Activated CD4-positive, alpha-beta T cell treated with anti-CD3 and anti-CD28 coated beads, Interleukin-10, Interleukin-2, amounts not matched to agents 100 ng/mL and 50 ng/mL, durations not matched to agents 16 hours and 8 hours (primary cell): ENCODE results near the gene CHRNA9.

ENCODE experiments used
- DNase-seq: peaks from one replicate; pipeline ENCODE4 v3.0.0-alpha.2; 2020

CHRNA9 gene

DNA sequence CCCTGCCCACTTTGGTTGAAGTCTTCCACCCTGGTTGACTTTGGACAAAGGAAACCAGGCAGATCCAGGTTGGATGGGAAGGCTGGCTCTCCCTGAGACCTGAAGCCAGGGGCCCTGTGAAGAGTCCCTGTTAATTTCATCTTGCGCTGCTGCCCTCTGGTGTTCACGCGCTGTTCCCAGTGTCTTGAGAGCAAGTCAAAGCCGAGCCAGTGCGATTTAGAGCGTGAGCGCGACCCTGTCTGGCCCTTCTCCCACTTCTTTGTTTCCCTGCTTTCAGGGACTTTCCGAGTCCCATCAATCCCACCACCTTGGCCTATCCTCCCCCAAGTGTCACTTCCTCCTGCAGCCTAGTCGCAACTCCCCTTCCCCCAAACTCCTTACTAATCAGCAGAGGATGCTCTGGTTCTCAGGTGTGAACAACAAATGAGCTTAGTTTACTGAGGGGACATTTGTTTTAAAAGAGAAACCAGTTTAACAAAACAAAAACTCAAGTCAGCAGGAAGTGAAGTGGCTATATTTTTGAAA is 25.8 kb upstream of the CHRNA9 start:
- peak; percentile 90 for DNase-seq

DNA sequence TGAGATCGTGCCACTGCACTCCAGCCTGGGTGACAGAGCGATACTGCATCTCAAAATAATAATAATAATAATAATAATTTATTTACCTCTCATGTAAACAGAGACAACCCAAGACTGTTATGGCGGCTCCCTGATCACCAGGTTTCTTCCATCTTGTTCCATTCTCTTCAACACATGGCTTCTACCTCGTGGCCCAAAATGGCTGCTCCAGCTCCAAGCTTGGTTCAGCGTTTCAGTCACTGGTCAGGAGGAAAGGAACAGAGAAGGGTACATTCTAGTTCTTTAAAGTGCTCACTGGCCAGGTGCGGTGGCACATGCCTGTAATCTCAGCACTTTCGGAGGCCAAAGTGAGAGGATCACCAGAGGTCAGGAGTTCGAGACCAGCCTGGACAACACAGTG is 24.9 kb upstream of the CHRNA9 start:
- no peak for DNase-seq

DNA sequence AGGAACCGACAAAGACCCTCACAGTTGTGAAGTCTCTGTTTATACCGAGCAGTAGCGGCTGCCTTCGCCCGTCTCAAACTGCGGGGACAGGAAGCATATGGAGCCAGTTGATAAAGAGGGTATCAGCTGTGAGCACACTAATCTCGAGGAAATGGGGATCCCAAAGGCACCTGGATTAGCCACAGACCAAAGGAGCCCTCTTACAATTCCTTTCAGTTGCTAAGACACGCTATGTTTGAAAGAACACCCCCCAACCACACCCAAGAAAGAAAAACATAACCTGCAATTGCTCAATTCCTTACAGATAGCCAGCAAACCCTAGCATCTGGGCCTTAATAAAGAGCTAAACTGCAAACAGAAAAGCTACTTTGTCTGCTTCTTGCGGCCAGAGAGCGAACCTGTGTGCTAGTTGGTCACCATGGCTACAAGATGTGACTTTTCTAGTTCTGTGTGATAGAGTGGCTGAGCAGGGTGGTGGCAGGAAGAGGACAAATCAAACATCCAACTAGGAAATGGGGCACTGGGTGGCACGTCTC is 23.3 kb upstream of the CHRNA9 start:
- DNase-seq = peak; percentile 29

DNA sequence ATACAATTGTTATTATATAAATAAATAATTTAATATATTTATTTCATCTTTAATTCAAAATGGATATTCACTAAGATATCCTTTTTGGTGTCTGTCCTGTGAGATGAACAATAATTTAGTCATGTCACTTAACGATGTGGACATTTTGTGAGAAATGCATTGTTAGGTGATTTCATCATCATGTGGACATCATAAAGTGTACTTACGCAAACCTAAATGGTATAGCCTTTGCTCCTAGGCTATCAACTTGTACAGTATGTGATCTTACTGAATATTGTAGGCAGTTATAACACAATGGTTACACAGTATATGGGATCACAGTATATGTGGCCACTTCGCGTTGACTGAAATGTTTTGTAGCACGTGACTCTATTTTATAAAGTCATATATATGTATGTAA is 20.2 kb upstream of the CHRNA9 start:
- no peak for DNase-seq

DNA sequence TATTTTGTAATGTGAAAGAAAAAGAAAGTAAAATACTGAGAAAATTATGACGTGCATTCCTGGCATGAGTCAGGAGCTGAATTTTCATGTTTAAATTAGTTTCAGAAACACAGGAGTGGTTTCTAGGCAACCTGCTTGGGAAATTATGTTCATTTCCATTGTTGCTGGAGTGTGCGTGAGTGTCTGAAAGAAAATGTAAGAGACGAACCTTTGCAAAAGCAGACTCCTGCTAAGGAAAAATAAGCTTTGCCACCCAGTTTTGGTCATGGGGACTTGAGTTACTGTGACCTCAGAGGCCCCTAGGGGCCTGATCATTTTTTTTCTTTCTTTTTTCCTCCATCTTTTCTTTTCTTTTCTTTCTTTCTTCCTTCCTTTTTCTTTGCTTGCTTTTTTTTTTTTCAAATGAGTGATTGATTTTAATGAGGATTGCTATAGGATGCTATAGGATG is 18.8 kb upstream of the CHRNA9 start:
- peak; percentile 85 for DNase-seq

DNA sequence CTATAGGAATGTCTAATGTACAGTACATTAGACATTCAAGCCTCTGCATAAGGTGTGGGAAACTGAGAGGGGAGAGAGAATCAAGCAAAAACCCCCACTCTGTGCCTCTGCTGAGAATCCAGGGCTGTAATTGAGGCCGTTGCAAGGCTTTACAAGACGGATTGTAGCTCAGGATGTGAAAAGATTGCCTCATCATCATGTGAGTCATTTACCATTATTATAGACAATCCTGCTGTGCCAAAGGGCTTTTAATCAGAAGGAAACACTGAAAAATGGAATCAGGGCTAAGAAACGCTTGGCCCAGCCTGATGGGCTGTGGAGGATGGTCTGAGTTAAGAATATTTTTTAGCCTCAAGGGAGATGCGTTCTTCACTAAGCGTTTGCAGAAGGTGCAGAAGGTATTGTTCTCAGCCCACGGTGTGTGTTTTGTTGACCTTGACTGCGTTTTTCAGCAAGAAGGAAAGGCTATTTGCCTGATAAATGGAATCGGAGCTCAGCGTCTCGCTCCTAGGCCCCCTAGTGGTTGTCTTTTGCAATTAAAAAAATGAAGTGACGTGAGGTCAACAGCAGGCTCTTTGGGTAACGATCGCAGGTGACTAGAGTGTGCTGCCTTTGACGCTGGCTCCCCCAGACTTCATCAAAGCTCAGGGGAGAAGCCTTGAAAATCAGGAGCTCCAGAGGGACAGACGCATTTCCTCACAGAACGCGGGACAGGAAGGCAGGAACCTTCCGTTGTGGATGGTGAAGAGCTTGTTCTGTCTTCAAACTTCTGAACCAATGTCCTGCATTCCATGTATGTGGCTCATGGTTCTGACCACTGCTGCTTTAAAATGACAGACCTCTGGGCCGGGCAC is 18.1 kb upstream of the CHRNA9 start:
- peak; percentile 83 for DNase-seq

DNA sequence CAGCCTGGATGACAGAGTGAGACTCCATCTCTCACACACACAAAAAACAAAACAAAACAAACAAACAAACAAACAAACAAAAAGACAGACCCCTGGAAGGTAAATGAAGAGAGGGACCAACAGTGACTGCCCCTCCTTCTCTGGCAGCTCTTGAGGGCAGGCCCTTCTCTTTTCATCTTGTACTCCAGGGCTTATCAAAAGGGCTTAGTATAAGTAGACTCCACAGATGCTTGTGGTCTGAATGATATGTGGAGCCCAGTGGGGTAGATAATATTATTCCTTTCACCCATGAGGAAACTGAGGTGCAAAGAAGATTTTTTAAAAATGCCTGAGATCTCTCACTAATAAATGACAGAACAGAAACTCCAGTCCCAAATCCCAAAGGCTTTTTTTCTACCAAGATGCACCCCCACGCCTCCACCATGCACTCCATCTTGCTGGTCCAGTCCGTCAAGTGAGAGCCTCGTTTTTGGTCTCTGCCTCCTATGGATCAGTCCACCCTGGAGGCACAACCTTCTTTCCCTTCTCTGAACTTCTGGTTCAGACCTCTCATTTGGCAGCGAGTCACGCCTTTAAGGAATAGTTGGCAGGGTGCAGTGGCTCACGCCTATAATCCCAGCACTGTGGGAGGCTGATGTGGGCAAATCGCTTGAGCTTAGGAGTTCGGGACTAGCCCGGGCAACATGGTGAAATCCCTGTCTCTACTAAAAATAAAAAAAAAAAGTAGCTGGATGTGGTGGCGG is 17.0 kb upstream of the CHRNA9 start:
- no peak for DNase-seq

DNA sequence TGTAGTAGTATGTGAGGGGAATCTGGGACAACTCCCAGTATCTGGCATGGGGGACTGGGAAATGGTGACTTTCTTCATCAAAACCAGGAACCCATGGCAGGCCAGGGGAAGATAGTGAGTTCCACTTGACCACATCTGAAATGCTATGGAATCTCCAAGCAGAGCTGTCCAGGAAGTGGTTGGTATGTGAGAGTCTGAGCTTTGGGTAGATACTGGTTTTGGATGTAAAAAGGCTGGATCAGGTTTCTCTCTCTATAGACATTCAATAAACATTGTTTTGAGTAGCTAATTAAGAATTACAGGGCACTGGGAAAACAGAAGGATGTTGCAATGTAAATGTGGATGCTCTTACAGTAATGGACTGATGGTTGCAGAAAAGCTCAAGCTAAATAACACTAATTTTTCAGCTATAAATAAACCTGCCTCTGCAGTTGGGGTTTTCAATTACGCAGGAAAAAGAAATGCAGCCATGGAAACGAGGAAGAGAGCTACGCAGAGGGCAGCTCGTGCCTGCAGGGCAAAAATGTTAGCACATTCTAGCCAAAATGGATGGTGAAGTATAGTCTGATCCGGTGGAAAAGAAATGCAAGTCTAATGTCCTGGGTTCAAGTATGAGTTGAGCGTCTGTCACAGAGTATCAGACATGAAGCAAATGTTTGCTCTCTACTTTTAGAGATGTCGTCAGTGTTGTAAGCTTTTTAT is 13.4 kb upstream of the CHRNA9 start:
- no peak for DNase-seq

DNA sequence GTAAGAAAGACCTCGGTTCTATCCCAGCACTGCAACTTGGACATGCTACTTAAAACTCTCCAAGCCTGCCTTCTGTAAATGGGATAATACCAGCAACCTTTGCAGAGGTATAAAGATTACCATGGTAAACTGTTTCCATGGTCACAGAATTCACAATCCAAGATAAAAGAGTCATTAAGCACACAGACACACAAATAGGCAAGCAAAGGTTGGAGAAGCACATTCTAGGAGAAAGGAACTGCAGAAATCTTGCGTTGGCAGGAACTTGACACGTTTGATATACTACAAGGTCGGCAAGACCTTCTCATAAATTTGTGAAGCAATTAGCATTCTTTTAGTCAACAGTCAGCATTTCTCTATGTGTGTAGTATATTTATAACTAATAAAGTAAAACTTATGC is 12.3 kb upstream of the CHRNA9 start:
- DNase-seq = no peak

DNA sequence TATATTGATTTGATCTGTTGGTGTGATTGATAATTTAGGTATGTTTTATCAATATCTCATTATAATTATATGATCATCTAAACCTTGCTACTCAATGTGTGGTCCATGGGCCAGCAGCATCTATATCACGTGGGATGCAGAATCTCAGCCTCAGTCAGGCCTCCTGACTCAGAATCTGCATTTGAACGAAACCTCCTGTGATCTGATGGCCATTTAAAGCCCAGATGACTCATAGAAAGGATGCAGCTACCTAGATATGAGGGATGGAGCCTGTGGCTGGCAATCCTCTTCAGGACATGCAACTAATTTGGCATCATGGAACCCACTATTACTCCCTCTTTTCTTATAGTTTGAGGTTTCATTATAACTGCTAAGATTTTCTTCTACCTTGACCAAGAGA is 11.3 kb upstream of the CHRNA9 start:
- DNase-seq = peak; percentile 46

DNA sequence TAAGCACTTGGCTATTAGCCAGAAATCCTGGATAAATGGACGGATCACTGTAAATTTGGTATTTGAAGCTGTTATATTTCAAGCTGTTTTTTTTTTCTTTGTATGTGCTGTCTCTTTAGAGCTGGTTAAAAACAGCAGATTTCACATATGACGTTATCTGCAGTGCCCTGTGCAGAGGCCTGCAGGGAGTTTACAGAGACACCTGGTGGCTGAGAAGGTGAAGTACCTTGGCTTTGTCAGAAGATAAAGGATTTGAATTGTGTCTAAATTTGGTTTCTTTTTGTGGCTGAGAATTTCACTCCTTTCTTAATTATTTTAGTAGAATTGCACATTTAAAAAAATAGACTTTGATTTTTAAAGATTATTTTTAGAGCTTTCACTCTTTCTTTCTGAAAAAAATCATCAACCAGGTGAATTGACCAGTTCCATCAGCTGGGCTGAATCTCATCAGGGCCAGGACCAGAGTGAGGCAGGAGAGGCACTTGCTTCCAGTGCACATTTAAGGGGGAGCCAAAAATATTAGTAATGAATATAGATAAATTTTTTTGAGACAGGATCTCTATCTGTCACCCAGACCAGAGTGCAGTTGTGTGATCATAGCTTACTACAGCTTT is 9.6 kb upstream of the CHRNA9 start:
- peak; percentile 82 for DNase-seq

DNA sequence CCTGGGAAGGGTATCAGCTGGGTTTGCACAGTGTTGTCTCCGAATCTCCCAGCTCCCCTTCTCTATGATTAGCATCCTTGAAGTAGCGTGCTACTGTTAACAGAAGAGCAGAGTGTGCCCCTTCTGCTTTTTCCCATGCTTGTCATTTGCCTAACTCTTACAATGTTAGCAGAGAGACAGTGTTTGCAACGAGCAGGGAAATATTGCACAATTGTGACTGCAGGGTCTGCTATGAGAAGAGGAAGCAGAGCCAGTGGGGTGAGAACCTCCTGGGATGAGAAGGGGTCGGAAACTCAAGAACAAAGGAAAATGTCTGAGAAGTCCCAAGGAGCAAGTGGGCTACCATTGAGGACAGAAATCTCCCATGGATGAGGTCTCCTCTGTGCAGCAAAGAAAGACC is 7.8 kb upstream of the CHRNA9 start:
- DNase-seq = no peak

DNA sequence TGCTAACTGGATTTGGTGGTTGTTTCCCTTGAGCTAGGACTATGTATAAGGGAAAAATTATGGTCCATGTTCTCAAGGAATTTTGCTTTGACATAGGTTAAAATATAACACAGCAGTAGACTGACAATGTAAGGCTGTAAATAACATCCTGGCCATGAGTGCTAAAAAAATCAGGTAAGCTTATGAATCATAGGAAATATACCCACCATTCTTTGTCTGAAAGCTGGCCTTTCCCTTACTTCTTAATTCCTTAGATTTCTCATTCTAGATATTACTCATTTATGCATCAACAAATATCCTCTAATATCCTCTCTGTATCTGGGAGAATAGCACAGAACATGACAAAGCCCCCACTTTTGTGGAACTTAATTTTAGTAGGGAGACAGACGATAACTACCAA is 6.8 kb upstream of the CHRNA9 start:
- no peak for DNase-seq

DNA sequence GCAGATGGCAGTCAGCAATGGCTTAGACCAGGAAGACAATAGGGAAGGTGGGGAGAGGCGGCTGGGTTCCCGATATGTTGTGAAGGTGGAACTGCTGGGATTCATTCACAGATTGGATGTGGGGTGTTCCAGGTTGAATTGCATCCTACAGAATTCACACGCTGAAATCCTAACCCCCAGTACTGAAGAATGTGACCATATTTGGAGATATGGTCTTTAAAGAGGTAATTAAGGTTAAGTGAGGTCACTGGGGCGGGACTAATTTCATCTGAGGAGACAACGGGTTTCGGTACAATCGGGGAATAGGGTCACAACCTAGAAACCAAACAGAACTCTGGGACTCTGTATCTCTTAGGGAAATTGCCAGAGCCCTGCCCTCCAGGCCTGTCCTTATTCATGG is 5.3 kb upstream of the CHRNA9 start:
- no peak for DNase-seq

DNA sequence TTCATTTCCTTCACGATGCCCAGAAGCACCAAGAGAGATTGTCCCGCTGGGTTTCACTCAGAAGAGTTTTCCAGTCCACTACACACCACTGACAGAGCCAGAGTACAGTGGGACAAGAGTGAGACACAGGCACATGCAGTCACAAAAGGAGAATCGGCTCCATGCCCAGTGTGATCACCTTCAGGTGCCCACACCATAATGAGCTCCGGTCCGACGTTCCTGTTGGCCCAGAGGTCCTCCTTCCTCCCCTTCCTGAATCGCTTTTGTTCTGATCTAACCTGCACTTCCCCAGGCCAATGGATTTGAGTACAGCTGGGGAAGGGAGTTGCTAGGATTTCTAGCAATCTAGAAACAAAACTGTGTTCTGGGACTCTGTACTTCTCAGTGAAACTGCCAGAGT is 4.6 kb upstream of the CHRNA9 start:
- no peak for DNase-seq

DNA sequence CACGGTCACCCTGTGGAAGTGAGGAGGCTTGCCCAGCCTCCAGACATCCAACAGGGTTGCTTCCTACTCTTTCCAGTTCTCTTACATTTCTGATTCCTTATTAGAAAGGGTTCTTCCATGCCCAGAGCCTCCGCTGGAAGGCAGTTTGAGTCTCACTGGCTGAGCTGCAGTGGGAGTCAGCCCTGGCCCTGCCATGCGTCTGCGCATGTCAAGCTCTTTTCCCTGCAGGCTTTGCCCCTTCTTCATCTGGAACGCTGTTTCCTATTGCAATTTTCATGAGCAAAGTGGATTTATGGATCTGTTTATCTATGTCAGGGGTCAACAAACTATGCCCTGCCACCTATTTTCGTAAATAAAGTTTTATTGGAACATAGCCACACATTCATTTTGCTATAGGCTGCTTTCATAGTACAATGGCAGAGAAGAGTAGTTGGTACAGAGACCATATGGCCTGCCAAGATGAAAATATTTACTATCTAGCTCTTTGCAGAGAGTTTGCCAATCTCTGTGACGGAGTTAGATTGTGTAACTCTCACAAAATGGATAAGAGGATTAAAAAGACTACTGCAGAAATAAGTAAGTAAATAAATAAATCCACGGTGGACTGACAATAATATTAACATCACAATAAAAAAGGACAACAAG is 3.9 kb upstream of the CHRNA9 start:
- no peak for DNase-seq

DNA sequence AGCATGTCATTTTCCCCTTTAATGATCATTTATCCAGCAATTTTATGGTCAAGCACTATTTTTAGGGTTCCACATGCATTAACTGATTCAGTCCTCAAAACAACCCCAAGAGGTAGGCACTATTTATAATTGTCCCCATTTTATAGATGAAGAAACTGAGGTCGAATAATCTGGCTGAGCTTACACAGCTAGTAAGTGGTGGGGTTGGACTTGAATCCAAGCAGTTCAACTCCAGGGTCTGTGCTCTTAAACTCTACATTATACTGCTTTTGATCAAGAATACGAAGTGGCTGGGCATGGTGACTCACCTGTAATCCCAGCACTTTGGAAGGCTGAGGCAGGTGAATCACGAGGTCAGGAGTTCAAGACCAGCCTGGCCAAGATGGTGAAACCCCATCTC is 3.2 kb upstream of the CHRNA9 start:
- DNase-seq = no peak

DNA sequence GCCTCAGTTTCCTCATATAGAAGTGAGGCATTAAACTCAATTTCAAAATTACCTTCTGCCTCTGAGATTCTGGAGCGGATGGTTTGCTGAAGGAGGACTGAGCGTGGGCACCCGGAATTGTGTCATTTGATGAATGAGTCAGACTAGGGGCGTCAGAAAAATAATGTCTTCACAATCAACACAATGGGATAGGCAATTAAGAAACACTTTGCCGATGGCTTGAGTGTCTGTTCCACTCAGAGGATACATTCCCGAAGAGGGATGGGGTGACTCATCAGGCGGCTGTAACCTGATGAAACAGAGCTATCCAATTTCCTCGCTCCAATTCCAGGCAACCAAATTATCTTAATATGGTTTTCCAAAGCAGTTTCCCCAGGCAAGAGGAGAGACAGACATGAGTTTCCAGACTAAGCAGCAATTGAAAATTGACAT is 1.2 kb upstream of the CHRNA9 start:
- DNase-seq = no peak

DNA sequence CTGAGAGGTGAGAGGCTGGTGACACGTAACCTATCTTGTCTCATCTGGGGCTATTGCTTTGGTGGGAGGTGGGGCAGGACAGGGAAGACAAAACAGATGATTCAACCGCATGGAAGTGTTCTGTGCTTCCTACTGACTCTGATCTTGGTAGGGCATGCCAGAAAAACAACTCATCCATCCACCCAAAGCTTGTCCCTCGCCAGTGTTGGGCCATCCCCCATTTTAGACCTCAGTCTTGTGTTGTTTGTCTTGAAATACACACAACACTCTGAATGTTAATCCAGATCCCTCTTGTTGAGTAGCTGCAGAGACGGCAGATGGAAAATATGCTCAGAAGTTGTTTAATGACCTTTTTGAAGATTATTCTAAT is 377 bp downstream of the CHRNA9 start:
- DNase-seq = no peak

DNA sequence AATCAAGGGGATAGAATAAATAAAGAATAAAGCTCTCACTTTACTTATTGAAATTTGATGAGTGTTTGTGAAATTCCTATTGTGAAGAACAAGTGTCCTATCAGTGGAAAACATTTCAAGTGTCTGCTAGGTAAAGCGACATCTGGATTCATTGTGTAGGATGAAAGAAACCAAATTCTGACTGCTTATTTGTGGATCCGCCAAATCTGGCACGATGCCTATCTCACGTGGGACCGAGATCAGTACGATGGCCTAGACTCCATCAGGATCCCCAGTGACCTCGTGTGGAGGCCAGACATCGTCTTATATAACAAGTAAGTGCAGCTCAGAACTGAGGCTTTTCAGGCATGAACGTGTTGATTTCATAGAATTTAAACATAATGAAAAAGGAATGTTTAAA is 1.9 kb downstream of the CHRNA9 start:
- no peak for DNase-seq

DNA sequence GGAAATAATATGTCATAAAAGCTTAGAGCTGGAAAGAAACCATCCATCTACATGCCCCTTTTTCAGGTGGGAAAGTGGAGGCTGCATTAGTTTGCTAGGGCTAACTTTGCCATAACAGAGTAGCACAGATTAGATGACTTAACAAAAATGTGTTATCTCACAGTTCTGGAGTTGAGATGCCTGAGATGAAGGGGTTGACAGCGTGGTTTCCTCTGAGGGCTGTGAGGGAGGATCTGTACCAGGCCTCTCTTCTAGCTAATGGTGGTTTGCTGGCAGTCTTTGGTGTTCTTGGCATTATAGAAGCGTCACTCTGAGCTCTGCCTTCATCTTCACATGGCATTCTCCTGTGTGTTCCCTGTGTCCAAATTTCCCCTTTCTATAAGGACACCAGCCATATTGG is 2.4 kb downstream of the CHRNA9 start:
- DNase-seq = no peak

DNA sequence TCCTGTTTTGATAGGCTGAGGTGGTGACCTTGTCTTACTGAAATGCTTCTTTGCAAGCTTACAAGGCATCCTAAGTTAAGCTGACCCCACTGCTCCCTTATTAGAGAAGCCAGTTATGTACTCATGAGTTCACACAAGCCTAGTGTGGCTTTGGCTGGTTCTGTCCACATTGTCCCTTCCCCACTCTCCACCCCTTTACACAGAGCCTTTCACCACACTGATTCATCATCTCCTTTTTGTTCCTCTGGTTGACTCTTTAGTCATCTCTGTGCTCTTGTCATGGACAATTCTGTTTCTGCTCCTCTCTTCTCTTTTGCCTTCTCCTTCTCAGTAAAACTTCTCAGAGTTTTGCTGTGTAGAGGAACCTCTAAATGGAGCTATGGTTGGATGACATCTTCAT is 4.9 kb downstream of the CHRNA9 start:
- peak; percentile 23 for DNase-seq
